Stimulated activated CD8-positive, alpha-beta memory T cell treated with anti-CD3 and anti-CD28 coated beads, Interleukin-12 subunit alpha, Interleukin-12 subunit beta, amount 100 ng/mL, for 24 hours (primary cell): ENCODE data around the gene HAPSTR1.
"Not testable (repeated sequence)": the region's sequence is repeated elsewhere in the genome, so short reads cannot be mapped to it uniquely, and the experiment has no call there.

ENCODE experiments used
- DNase-seq: peaks from one replicate; pipeline ENCODE4 v3.0.0-alpha.2; 2020; ENCODE audit errors: extremely low read depth

The HAPSTR1 gene

GRCh38 chr16:9071377-9071776 is 20.1 kb upstream of the HAPSTR1 start:
- DNase-seq = no peak

GRCh38 chr16:9072806-9073341 is 18.6 kb upstream of the HAPSTR1 start:
- DNase-seq = no peak

DNA sequence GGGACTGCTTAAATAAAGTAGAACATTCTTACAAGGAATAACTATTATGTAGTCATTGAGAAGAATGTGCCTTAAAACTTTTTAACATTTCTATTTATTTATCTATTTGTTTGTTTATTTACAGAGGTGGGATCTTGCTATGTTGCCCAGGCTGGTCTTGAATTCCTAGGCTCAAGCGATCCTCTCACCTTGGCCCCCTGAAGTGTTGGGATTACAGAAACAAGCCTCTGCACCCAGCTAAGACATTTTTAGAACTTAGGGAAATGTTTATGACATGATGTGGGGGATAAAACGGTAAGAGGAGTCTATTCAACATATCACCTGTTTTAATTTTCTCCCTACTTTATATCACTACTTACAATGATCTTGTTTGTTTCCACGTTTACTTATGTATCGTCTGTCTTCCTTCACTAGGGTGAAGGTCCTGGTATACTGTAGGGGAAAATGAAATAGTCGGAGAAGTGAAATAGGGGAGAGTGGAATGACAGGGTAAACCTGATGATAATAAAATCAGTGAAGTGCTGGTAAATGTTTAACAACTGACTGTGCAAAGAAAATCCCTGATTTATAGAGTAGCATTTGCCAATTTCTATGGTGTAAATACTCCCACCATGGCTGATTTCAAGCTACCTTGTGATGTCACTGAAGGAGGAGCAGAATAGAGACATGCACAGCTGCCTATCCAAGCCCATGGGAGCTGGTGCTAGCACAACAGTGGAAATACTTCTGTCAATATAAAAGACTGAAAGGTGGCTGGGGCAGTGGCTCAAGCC is 16.0 kb upstream of the HAPSTR1 start:
- no peak for DNase-seq

GRCh38 chr16:9077091-9077809 is 14.2 kb upstream of the HAPSTR1 start:
- no peak for DNase-seq

GRCh38 chr16:9078467-9079429 is 12.7 kb upstream of the HAPSTR1 start:
- not testable (repeated sequence) for DNase-seq

- DNase-seq = no peak
These were observed 12.0 kb upstream of the HAPSTR1 start for GRCh38 chr16:9079430-9079812.

GRCh38 chr16:9081158-9081557 is 10.3 kb upstream of the HAPSTR1 start:
- DNase-seq = no peak

- no peak for DNase-seq
These were observed 9.6 kb upstream of the HAPSTR1 start for GRCh38 chr16:9081843-9082242.

GRCh38 chr16:9082422-9082821 is 9.0 kb upstream of the HAPSTR1 start:
- no peak for DNase-seq

DNA sequence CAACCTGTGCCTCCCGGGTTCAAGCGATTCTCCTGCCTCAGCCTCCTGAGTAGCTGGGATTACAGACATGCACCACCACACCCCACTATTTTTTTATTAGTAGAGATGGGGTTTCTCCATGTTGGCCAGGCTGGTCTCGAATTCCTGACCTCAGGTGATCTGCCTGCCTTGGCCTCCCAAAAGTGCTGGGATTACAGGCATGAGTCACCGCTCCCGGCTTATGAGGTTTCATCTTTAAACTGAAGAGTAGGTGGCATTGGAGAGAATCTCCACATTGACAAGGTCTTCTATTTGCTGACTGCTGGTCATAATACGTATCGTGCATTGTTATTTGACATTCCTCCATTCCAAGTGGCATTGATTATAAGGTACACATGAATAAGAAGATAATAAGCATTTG is 3.7 kb upstream of the HAPSTR1 start:
- DNase-seq = not testable (repeated sequence)

- DNase-seq = no peak
These were observed 2.6 kb upstream of the HAPSTR1 start for GRCh38 chr16:9088848-9089247.

DNA sequence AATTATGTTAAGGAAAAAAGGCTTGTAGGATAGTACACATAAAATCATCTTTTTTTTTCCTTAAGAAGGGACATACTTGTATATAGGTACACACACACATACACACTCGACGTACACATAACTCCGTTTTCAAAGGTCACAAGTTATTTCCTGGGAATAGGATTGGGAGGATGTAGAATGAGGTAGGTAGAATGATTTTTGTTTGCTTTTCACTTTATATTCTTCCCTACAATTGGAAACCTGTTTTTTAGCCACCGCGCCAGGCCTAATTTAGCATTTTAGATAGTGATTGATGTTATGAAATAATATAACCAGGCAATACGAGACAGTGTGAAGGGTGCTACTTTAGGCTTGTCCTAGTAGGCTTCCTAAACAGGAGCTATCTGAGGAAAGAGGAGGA is 1.8 kb upstream of the HAPSTR1 start:
- no peak for DNase-seq

- no peak for DNase-seq
These were observed 1.1 kb upstream of the HAPSTR1 start for GRCh38 chr16:9090101-9090959.

- DNase-seq = no peak
These were observed 430 bp downstream of the HAPSTR1 start for GRCh38 chr16:9091867-9092281.

GRCh38 chr16:9092282-9092977 is 986 bp downstream of the HAPSTR1 start:
- no peak for DNase-seq

- DNase-seq = no peak
These were observed 1.5 kb downstream of the HAPSTR1 start for GRCh38 chr16:9092978-9093344.

- no peak for DNase-seq
These were observed 2.8 kb downstream of the HAPSTR1 start for GRCh38 chr16:9094011-9094846.

DNA sequence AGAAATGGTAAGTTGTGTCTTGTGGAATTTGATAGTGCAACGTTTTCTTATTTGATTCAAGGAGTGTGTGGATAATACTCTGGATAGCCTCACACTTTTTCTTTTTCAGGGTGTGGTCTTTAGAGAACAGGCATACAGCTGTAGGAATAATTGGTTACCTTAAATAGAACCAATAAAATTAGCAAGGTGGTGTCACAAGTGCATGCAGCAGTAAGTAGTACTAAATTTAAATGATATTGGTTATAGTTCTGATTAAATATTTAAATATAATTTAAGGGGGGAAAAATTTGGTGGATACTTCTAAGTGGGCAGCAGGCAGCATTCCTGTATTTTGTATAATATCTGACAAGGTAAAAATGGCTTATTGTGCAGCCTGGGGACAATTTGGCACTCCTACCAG is 3.7 kb downstream of the HAPSTR1 start:
- no peak for DNase-seq

DNA sequence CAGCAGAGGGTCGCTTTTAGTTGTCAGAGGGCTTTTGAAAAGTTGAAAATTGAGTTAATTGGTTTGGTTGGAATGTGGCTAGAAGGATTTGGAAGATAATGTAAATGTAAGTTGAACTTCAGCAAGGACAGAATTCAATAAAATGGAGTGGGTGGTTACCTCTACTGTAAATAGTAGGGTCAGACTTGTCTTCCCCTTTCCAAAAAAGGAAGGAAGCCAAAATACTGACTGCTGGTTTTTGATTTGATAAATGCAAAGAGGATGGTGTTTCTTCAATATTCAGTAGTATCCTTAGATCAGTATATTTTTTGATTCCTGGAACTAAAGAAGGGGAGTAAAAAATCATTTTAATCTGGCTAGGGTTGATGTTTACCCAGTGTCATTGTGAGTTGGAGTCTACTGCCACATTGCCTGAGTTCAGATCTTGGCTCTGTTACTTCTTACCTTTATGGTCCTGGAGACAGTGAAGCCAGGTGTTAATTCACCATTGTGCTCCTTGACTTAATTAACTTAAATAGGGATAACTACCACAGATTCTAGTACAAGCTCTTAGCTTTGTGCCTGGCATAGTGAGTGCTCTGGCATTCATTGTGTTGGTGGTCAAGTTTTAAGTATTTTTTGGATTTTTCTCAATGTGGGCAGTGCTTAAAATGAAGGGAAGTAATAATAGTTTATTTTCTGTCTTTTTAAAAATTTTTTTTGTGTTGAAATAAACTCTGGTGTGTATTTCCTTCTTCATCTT is 4.4 kb downstream of the HAPSTR1 start:
- DNase-seq = no peak
